NK-92 (cell line): ENCODE data around the gene DOCK4.

Experiments
- DNase-seq: peaks from one replicate; lab custom pipeline; 2025; ENCODE audit not compliant: unreplicated experiment; lab: John Stamatoyannopoulos, UW

DOCK4 gene

GRCh38 chr7:112112822-112113255 is 93.4 kb downstream of the DOCK4 start:
- no peak for DNase-seq

GRCh38 chr7:112110651-112111050 is 95.5 kb downstream of the DOCK4 start:
- DNase-seq: no peak

GRCh38 chr7:112110175-112110574 is 96.0 kb downstream of the DOCK4 start:
- no peak for DNase-seq

GRCh38 chr7:112108981-112109380 is 97.2 kb downstream of the DOCK4 start:
- DNase-seq: no peak

DNA sequence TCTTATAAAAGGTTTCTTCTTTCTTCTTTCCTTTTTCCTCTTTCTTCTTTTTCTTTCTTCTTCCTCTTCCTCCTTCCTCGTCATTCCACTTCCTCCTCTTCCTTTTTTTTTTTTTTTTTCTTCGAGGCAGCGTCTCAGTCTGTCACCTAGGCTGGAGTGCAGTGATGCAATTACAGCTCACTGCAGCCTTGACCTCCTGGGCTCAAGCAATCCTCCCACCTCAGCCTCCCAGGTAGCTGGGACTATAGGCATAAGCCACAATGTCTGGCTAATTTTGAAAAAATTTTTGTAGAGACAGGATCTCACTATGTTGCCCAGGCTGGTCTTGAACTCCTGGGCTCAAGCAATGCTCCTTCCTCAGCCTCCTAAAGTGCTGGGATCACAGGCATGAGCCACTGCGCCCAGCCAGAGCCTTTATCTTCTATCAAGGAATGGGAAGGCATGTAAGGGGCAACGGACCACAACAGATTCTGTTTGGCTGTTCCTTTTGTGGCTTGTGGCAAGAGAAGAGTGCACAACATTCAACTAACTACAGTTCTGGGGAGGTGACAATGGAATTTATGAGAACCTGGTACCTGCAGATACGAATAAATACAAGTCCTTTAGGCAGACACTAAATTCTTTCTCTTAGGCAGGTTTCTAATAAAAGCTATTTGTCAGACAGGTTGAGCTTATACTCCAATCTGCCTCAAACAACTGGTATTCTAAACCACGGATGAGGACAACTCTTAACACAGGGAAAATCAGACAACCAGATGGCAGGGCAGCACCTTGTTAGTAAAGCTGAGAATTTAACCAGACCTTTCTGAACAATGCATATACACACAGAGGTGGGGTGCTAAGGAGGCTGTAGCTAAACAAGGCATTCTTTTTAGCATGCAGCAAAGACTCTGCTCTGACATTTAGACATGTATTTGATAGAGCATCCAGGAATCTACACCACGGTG is 100.3 kb downstream of the DOCK4 start:
- no peak for DNase-seq

- no peak for DNase-seq
These were observed 102.1 kb downstream of the DOCK4 start for GRCh38 chr7:112104120-112104519.

- no peak for DNase-seq
These were observed 103.0 kb downstream of the DOCK4 start for GRCh38 chr7:112103246-112103645.

DNA sequence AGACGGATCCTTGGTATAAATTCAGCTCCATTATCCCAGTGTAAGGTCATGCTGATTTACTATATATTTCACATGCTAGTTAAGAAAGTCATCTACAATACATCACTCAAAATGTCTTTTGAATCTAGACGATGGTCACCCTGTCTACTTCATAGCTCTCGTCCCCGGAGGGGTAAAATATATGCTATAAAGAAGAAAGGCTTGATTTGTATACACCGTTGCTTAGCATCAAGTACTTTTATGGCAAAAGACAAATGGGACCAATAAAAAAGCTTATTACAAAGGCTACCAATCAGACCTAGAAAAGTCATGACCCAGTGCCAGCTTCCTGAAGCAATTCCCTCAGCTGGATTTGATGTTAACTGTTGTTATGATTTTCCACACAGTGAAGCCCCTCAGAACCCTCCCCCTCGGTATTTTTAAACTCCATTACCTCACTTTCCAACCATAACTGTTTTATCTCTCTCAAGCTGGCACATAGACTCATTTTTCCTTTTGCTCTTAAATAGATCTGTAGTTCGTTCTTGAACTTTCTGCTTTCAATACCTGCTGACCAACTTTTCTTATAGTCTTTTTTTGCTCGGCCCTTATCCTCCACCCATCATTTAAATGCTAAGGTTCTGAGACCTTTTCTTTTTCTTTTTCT is 104.9 kb downstream of the DOCK4 start:
- DNase-seq: no peak

GRCh38 chr7:112097524-112097923 is 108.7 kb downstream of the DOCK4 start:
- no peak for DNase-seq

- no peak for DNase-seq
These were observed 112.8 kb downstream of the DOCK4 start for GRCh38 chr7:112093409-112093808.

DNA sequence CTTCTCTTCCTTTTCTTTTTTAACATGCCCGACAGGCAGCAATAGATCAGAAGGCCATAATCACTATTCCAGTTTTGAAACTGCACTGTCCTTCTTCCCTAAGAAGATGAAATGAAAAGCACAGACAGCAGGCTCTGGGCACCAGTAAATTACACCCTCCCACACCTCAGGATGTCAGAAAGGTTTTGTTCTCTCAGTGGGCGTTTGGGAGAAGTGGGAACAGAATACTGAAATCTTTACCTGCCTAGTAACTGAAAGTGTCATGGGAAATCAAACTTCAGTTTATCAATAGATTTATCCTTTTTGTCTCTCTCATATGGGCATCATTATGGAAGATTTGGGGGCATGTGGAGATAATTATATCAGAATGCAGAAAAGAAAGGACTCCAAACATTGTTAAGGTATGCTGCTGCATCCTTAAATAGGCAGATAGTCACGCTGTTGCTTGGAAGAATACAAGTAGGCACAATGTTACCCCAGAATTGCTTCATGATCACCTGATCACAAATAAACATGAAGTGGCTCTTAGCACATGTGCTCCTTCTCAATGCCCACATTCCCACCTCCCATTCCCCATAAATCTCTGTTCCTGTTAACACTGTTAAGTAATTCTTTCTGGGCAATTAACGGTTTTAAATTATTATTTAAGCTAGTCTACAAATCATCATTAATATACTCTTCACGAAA is 113.3 kb downstream of the DOCK4 start:
- DNase-seq: no peak

- DNase-seq: no peak
These were observed 113.9 kb downstream of the DOCK4 start for GRCh38 chr7:112092306-112092705.

- DNase-seq: no peak
These were observed 114.4 kb downstream of the DOCK4 start for GRCh38 chr7:112091768-112092167.

- DNase-seq: no peak
These were observed 116.6 kb downstream of the DOCK4 start for GRCh38 chr7:112089551-112089950.

DNA sequence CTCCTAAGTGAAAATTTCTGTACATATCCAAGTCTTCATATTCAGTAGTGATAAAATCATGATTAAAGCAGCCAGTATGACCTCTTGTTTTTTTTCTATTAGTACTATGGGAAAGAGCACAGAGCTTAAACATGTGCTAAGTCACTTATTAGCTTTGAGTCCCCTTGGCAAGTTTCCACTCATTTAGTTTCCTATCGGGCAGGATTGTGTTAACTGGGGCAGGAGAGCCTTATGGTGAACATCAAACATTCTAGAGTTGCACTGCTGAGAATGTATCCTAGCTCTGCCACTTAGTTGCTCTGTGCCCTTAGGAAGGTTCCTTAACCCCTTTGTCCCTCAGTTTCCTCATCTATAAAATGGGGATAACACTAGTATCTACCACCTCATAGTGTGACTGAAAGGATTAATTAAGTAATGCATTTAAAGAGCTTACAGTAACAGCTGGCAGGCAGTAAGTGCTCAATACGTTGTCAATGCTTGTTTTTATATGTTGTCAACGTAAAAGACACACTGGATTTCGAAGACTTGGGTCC is 117.6 kb downstream of the DOCK4 start:
- no peak for DNase-seq

DNA sequence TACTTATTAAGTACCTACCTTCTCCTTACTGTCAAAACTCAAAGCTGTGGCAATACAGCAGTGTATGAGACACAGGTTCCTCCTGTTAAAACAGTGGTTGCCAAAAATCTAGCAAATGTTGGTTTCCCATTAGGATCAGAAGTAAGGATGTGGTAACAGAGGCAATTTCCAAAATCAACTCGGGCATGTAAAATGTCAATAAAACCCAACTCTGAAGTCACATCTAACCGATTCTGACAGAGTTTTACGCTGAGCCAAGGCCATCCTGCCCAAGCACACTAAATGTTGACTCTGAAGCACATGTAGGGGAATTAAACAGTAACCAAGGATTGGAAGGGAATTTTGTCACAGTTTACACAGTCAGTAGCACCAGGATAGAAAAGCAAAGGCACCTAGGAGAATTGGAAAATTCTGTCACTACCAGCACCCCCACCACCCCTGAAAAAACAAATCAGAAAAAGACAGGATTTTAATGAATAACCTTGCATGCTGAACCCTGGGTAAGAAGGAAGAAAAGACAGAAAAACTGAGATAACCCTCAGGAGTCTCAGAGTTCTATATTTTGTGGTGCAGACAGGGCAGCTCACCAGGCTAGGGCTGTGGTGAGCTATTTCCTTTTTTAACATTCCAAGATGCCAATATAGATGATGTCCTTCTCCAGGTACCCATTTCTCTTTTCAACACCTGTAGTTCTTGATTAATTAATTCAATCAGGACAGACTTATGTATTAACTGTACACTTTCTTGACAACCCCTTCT is 119.5 kb downstream of the DOCK4 start:
- no peak for DNase-seq

DNA sequence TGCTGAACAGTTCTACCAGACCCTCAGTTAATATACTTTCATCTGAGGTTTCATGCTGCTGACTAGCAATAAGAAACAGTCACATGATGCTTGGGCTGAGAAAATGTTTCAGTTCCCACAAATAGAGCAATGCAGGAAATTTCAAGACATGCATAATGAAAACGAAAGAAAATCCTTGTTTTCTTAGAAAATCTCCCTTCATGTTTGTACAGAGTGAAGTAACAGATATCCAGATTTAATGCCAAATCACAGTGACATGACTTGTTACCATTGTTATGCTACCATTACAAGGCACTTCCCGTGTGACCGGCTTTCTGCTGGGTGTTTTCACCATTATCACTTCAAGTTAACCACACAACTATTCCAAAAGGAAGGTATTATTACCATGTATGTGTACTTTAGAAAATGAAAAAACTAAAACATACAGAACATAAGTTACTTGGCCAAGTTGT is 121.7 kb downstream of the DOCK4 start:
- DNase-seq: no peak

DNA sequence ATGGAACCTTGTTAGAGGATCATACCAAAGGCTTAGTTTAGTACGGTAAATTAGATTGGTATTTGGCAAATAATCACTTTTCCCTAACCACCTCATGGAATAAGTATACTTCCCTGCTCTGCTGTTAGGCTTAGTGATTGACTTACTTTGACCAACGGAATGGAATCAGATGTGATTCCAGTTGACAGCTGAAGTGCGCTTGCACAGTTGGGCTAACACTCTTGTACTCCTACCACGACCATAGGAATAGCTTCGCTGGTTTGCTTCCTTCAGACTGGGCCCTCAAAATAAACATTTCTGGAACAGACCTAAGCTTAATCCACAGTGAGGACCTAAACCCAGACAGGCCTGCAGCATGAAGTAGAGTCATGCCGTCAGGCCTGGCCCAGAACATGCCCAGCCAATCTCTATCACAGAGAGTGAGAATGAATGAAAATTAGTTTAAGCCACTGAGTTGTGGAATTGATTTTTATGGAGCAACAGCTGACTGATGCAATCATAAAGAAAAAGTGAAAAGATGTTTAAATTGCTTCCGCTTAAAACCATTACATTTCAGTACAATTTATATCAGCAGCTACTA is 122.3 kb downstream of the DOCK4 start:
- DNase-seq: no peak

DNA sequence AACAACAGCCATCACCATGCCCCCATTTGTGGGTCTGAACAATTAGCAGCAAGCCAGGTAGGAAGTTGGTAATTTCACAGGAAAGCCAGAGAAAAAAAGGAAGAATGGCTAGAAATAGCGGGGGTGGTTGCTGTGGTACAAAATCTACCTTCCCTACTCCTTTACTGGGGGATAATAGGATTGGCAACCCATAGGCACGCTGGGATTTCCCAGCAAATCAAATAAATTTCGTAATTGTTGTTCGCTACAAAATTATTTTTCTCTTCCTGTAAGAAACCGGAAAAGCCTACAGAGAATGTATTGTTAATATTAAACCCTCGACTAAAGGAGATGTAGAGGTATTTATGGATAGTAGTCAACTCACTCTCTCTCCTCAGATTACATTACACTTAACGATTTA is 123.9 kb downstream of the DOCK4 start:
- no peak for DNase-seq

- no peak for DNase-seq
These were observed 124.4 kb downstream of the DOCK4 start for GRCh38 chr7:112081778-112082177.
